Measurements from ENCODE around the gene ASS1.

ASS1 gene

DNA sequence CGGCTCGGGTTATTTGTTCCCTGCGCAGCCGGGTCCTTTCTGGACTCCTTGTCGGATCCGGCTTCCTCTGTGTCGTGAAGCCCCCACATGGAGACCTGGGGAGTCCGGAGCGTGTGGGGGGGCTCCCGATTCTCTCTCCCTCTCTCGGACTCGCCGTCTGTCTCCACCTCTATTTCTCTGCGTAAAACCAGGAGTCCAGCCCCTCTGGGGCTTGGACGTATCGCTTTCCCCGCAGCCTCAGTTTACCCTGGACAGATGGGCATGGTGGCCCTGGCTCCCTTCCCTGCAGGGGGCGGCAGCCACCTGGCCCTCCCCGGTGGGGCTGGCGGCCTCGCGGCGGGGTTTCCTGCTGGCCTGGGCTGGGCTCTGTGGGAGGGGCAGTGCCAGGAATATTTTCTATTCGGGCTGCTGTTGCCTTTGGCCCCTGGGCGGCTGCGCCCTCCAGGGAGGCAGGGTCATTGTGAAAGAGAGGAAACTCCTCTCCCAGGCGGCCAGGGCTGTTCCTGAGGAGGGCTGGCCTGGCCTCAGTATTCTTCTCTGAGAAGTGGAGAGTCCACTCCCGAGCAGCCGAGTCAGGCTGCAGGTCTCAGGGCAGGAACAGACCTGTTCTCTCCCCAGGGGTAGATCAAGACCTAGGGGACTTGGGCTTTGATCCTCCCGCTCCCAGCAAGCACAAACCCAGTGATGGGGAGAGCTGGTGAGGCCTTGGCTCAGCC, 665 bp downstream of the ASS1 start:
- TF ChIP-seq, protein P1, sequence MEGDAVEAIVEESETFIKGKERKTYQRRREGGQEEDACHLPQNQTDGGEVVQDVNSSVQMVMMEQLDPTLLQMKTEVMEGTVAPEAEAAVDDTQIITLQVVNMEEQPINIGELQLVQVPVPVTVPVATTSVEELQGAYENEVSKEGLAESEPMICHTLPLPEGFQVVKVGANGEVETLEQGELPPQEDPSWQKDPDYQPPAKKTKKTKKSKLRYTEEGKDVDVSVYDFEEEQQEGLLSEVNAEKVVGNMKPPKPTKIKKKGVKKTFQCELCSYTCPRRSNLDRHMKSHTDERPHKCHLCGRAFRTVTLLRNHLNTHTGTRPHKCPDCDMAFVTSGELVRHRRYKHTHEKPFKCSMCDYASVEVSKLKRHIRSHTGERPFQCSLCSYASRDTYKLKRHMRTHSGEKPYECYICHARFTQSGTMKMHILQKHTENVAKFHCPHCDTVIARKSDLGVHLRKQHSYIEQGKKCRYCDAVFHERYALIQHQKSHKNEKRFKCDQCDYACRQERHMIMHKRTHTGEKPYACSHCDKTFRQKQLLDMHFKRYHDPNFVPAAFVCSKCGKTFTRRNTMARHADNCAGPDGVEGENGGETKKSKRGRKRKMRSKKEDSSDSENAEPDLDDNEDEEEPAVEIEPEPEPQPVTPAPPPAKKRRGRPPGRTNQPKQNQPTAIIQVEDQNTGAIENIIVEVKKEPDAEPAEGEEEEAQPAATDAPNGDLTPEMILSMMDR (IDR thresholded peaks at IDR 0.05), result no peak
- TF ChIP-seq ZFX (IDR thresholded peaks at IDR 0.05; ENCODE audit: borderline replicate concordance), result no peak
- H3K27ac ChIP-seq, result no peak overlapping the region

GRCh38 chr9:130446101-130446861, 1.5 kb downstream of the ASS1 start:
- H3K27ac ChIP-seq, result no peak overlapping the region
- TF ChIP-seq ZFX (IDR thresholded peaks at IDR 0.05; ENCODE audit: borderline replicate concordance), result no peak
- TF ChIP-seq, protein P1 (IDR thresholded peaks at IDR 0.05), result no peak

GRCh38 chr9:130447193-130447816, 2.5 kb downstream of the ASS1 start:
- no peak for TF ChIP-seq ZFX (IDR thresholded peaks at IDR 0.05; ENCODE audit: borderline replicate concordance)
- TF ChIP-seq, protein P1 (IDR thresholded peaks at IDR 0.05), result no peak
- no peak overlapping the region for H3K27ac ChIP-seq

GRCh38 chr9:130448035-130448624, 3.4 kb downstream of the ASS1 start:
- H3K27ac ChIP-seq, result no peak overlapping the region
- TF ChIP-seq, protein P1 (IDR thresholded peaks at IDR 0.05), result no peak
- TF ChIP-seq ZFX (IDR thresholded peaks at IDR 0.05; ENCODE audit: borderline replicate concordance), result no peak

- TF ChIP-seq, protein P1 (IDR thresholded peaks at IDR 0.05), result no peak
- TF ChIP-seq ZFX (IDR thresholded peaks at IDR 0.05; ENCODE audit: borderline replicate concordance), result no peak
- H3K27ac ChIP-seq, result no peak overlapping the region
Observed at GRCh38 chr9:130448771-130449603, 4.2 kb downstream of the ASS1 start.

GRCh38 chr9:130450344-130451003, 5.7 kb downstream of the ASS1 start:
- no peak overlapping the region for H3K27ac ChIP-seq
- TF ChIP-seq, protein P1 (IDR thresholded peaks at IDR 0.05), result no peak
- no peak for TF ChIP-seq ZFX (IDR thresholded peaks at IDR 0.05; ENCODE audit: borderline replicate concordance)
